Measurements from ENCODE around the gene AJAP1. TPM values are rescaled to one million over a fixed set of nuclear protein-coding genes. Genes with fewer than 3 reads are reported as not detected.
"Not testable (repeated sequence)": the region's sequence is repeated elsewhere in the genome, so short reads cannot be mapped to it uniquely, and the experiment has no call there.

AJAP1 gene
- total RNA-seq, 4 donors from 2014 or later, result under 0.01 to 0.21 (median 0.10) TPM

GRCh38 chr1:4617506-4617905 is 36.9 kb upstream of the AJAP1 start:
- no peaks in the 10 kb centered on the region for H3K9me3 ChIP-seq
- WGBS, 2 donors, result 85 to 90% methylated on average over 4 to 5 of the region's 6 CpGs
- H3K4me1 ChIP-seq, result no peaks in the 10 kb centered on the region
- DNase-seq (ENCODE audit: low spot score in 2 of 2), result no peak
- no peaks in the 10 kb centered on the region for H3K36me3 ChIP-seq
- no peaks in the 10 kb centered on the region for H3K27me3 ChIP-seq
- no peak overlapping the region for H3K4me3 ChIP-seq
- TF ChIP-seq POLR2A (IDR thresholded peaks at IDR 0.05), result no peak
- H3K27ac ChIP-seq, result no peak overlapping the region

DNA sequence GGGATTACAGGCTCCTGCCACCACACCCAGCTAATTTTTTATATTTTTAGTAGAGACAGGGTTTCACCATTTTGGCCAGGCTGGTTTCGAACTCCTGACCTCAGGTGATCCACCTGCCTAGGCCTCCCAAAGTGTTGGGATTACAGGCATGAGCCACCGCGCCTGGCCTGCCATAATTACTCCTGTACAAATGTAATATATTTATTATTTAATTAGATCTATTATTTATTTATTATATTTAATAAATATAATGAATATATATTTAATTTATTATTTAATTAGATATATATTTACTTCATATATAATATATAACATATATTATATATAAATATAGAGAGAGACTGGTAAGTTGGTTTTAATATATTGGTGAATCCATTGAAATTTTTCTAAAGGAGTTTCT is 35.6 kb upstream of the AJAP1 start:
- 95 to 97% methylated on average over 3 of the region's 3 CpGs for WGBS, 2 donors
- not testable (repeated sequence) for H3K4me1 ChIP-seq; H3K27me3 ChIP-seq; DNase-seq (ENCODE audit: low spot score in 2 of 2); H3K36me3 ChIP-seq; H3K27ac ChIP-seq; H3K4me3 ChIP-seq; H3K9me3 ChIP-seq

- 51 to 53% methylated on average over 5 of the region's 5 CpGs for WGBS, 2 donors
- Histone ChIP-seq H3K36me3 (no peaks in the 10 kb centered on the region), H3K27me3 (no peaks in the 10 kb centered on the region), H3K27ac (no peak overlapping the region), H3K4me1 (peaks cover 0 to under 1% (median 0%) of the 10 kb centered on the region in 4 donors), H3K9me3 (no peaks in the 10 kb centered on the region), H3K4me3 (no peak overlapping the region)
- DNase-seq (ENCODE audit: low spot score in 2 of 2), result no peak
- TF ChIP-seq EP300 (IDR thresholded peaks at IDR 0.05) (no peak), POLR2A (IDR thresholded peaks at IDR 0.05) (no peak), CTCF (IDR thresholded peaks at IDR 0.05) (no peak)
Measured at GRCh38 chr1:4621646-4622045, 32.8 kb upstream of the AJAP1 start.

DNA sequence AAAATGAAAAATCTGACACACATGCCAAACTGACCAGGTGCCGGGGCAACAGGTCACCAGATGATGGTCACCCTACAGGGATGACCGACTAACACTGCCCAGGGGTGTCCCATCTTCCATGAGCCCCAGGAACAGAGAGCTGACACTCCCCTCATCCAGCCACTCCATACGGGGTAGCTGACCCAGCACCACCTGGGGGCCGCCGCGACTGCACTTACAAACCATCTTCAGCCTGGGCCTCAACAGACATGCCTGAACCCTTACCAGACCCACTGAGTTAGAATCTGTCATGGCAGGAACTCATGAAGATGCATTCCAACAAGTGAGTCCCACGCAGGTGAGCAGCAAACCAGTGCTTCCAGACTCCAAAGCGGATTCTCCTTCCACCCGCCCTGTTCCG is 31.6 kb upstream of the AJAP1 start:
- WGBS, 2 donors, result 82 to 90% methylated on average over 6 to 10 of the region's 10 CpGs
- no peak for TF ChIP-seq POLR2A (IDR thresholded peaks at IDR 0.05)
- TF ChIP-seq EP300 (IDR thresholded peaks at IDR 0.05), result no peak
- no peak for TF ChIP-seq CTCF (IDR thresholded peaks at IDR 0.05)
- Histone ChIP-seq H3K9me3 (no peaks in the 10 kb centered on the region), H3K27ac (no peak overlapping the region), H3K4me3 (no peak overlapping the region), H3K4me1 (peaks cover 0 to 3% (median 0%) of the 10 kb centered on the region in 4 donors), H3K27me3 (no peaks in the 10 kb centered on the region), H3K36me3 (no peaks in the 10 kb centered on the region)
- no peak for DNase-seq (ENCODE audit: low spot score in 2 of 2)

- H3K27ac ChIP-seq, result no peak overlapping the region
- TF ChIP-seq EP300 (IDR thresholded peaks at IDR 0.05) (no peak), POLR2A (IDR thresholded peaks at IDR 0.05) (no peak), CTCF (IDR thresholded peaks at IDR 0.05) (no peak)
- H3K4me1 ChIP-seq, result peaks cover 0 to 3% (median 0%) of the 10 kb centered on the region in 4 donors
- no peaks in the 10 kb centered on the region for H3K27me3 ChIP-seq
- H3K4me3 ChIP-seq, result no peak overlapping the region
- WGBS, 2 donors, result 83 to 90% methylated on average over 7 to 9 of the region's 10 CpGs
- DNase-seq (ENCODE audit: low spot score in 2 of 2), result no peak
- H3K9me3 ChIP-seq, result no peaks in the 10 kb centered on the region
- no peaks in the 10 kb centered on the region for H3K36me3 ChIP-seq
Measured at GRCh38 chr1:4624141-4624715, 30.2 kb upstream of the AJAP1 start.

GRCh38 chr1:4624801-4625200 is 29.6 kb upstream of the AJAP1 start:
- 78 to 88% methylated on average over 8 to 9 of the region's 9 CpGs for WGBS, 2 donors
- Histone ChIP-seq H3K4me3 (no peak overlapping the region), H3K27ac (no peak overlapping the region), H3K36me3 (no peaks in the 10 kb centered on the region), H3K27me3 (no peaks in the 10 kb centered on the region), H3K9me3 (no peaks in the 10 kb centered on the region), H3K4me1 (peaks cover 0 to 3% (median 0%) of the 10 kb centered on the region in 4 donors)
- DNase-seq (ENCODE audit: low spot score in 2 of 2), result no peak
- TF ChIP-seq CTCF (IDR thresholded peaks at IDR 0.05) (no peak), POLR2A (IDR thresholded peaks at IDR 0.05) (no peak), EP300 (IDR thresholded peaks at IDR 0.05) (no peak)
